Stimulated activated CD8-positive, alpha-beta memory T cell treated with anti-CD3 and anti-CD28 coated beads, Interleukin-12 subunit alpha, Interleukin-12 subunit beta, amount 100 ng/mL, for 1 hour (primary cell): ENCODE measurements around the gene CATSPER1.
"Not testable (repeated sequence)": the region's sequence is repeated elsewhere in the genome, so short reads cannot be mapped to it uniquely, and the experiment has no call there.

Experiments
- DNase-seq: peaks from one replicate; pipeline ENCODE4 v3.0.0-alpha.2; 2020; ENCODE audit warnings: low read depth

Gene CATSPER1

GRCh38 chr11:66020618-66021357, 5.5 kb downstream of the CATSPER1 start:
- peak; percentile 15 for DNase-seq

DNA sequence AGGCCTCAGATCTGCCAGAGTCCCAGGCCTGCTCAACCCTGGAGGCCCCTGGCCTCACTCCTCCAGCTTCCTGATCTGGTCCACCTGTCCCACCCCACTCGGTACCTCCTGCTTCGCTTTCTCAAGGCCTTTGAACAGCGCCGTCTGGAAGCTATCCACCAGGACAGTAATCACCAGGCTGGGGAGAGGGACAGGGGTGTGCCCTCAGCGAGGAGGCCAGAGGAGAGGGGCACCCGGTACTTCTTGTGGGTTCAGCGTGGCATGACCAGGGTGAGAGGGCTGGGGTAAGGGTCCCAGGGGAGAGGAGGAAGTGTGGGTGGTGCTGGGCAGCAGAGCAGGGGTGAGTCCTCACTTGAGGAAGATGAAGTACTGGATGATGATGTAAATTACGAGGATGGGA, 6.1 kb downstream of the CATSPER1 start:
- no peak for DNase-seq

- no peak for DNase-seq
These were observed 9.0 kb downstream of the CATSPER1 start for GRCh38 chr11:66017321-66017720.

DNA sequence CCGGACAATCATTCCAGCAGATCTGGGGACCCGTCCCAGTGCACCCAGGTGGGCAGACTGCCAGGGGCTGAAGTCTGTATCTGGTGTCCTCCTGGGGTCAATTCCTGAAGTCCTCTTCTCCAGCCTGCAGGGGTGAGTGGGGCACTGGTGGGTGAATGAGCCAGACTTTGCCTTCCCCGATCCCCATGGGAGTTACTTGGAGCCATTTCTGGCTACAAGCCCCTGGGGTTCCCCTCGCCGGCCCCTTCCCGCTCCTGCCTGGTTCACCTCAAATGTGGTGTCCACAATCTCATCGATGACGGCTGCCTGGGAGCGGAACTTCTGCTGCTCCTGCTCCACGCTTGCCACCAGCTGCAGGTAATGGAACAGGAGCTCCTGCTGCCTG, 9.5 kb downstream of the CATSPER1 start:
- DNase-seq = no peak

GRCh38 chr11:66015936-66016792, 10.1 kb downstream of the CATSPER1 start:
- DNase-seq = no peak

DNA sequence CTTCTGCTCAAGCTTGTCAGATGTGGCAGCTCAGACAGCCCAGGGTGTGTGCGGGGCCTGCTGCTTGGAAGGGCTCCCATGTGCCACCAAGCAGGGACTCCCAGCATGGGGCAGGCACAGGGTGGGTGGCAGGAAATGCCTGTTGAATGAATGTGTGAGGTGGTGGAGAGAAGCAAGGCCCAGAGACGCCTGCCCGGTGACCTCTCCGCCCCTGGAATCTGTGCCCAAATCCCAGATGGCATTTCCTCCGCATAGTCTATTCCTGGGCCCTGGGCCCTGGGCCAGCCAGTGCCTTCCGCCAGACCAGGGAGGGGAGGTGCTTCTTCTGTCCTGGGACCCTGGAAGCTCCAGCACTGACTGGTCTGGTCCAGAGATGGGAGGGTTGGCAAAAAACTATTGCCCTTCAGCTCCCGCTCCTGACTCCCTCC, 10.8 kb downstream of the CATSPER1 start:
- no peak for DNase-seq

GRCh38 chr11:66014804-66015453, 11.3 kb downstream of the CATSPER1 start:
- no peak for DNase-seq

- no peak for DNase-seq
These were observed 12.5 kb downstream of the CATSPER1 start for GRCh38 chr11:66013762-66014100.

DNA sequence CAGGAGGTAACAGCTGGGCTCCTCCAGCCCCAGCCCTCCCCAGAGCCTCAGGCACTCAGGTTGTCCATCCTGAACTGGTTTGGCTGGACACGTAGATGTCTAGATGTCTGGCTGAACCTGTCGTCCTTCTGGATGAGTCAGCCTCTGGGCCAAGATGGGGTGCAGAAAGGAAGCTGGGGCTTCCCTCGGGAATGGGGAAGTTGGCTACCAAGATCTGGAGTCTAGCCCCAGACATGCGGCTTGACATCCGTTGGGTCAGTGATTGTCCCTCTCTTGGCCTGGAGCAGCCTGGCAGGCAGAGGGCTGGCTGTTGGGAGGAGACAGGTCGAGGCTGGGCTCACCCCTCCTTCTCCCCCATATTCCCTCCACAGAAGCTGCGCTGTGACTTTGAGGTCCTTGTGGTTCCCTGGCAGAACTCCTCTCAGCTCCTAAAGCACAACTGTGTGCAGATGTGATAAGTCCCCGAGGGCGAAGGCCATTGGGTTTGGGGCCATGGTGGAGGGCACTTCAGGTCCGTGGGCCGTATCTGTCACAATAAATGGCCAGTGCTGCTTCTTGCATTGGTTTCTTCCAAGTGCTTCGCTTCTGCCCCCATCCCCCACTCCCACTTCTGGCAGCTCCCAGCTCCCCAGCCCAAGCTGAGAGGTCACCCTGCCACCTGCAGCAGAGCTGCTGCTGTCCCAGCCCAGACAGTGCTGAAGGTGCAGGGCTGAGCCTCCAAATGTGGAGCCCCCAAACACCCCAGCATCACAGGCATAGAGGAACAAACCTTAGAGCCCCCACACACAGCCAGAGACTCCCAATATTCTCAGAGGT, 13.1 kb downstream of the CATSPER1 start:
- no peak for DNase-seq

- no peak for DNase-seq
These were observed 13.8 kb downstream of the CATSPER1 start for GRCh38 chr11:66012371-66012945.

- no peak for DNase-seq
These were observed 14.4 kb downstream of the CATSPER1 start, which contains the start of gene CST6 for GRCh38 chr11:66011785-66012303. CST6 (plus strand) TSS chr11:66012008; CDS start chr11:66012045, 37 bp downstream.

DNA sequence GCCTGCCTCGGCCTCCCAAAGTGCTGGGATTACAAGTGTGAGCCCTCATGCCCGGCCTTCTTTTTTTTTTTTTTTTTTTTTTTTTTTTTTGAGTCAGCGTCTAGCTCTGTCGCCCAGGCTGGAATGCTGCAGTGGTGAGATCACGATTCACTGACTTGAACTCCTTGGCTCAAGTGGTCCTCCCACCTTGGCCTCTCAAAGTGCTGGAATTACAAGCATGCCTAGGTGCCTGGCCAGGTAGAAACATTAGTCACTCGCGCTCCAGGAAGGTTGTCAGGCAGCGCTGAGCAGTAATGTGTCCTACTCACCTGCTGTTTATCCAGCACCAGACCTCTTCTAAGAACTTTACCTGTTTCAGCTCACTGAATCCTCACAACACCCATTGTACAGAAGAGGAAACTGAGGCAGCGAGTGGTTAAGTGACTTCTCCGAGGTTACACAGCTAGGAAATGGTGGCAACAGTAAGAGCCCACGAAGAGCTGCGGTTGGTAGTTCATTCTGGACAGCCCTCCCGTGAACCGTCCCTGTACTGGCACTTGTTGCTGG, 15.0 kb downstream of the CATSPER1 start:
- DNase-seq = no peak

DNA sequence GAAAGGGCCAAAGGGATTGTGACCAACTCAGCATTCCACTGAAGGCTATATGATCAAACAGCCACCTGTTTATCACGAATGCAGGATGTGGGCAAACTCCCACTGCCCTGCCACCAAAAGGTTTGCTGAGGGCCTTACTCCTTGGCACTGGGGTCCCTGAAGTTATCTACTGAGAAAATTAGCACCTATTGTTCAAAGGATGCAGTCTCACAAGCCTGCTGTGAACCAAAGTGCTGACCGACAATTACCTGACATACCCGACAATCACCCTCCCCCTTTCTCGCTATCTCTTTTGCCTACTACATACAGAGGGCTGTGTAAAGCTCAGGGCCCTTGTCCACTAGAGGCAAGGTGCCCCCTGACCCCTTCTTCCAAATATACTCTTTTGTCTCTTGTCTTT, 16.2 kb downstream of the CATSPER1 start:
- not testable (repeated sequence) for DNase-seq

DNA sequence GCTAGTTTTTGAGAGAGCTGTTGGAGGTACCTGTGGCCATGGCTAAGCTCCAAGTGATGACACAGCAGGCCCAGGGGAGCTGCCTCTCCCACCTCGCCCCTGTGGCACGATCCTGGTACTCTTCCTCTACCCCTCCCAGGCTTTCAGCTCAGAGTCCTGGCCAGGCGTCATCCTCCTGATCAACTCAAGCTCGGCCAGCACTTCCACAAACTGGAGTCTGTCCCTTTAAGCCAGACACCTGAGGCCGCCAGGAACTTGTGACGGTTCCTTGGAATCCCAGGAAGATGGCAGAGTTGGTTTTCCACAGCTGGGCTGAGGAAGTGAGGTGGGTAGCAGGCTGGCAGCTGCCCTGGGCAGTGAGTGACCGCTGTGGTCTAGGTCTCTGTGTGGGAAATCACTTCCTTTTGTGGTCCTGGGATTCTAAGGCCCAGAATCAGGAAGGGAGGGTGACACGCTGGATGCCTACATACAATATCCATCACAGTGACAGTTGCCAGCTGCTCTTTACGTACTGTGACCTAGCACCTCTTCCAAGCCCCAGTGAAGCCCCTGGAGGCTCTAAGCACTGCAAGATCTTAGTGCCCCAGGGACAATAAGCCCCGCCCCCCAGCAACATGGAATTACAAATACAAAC, 17.7 kb downstream of the CATSPER1 start:
- no peak for DNase-seq

GRCh38 chr11:66008095-66008467, 18.2 kb downstream of the CATSPER1 start:
- no peak for DNase-seq

DNA sequence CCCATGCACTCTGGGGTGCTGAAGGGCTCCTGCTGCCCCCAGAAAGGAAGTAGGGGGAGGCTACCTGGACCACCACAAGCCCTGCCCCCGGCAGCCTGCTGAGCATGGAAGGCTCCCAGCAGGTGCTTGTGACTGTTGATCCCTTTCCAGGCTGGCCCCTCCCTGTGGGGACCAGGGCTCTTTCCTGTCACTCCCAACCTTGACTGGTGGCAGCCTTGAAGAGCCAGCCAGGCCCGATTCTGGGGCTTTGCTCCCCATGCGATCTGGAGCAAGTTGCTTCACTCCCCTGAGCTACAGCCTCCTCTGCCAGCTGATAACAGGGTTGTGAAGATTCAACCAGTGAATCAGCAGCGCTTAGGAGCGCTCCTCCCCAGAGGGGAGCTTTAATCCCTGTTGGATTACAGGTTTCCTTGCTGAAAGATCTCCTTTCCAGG, 19.1 kb downstream of the CATSPER1 start:
- no peak for DNase-seq

- no peak for DNase-seq
These were observed 19.4 kb downstream of the CATSPER1 start for GRCh38 chr11:66006891-66007176.

- DNase-seq = no peak
These were observed 20.0 kb downstream of the CATSPER1 start for GRCh38 chr11:66006134-66006890.

DNA sequence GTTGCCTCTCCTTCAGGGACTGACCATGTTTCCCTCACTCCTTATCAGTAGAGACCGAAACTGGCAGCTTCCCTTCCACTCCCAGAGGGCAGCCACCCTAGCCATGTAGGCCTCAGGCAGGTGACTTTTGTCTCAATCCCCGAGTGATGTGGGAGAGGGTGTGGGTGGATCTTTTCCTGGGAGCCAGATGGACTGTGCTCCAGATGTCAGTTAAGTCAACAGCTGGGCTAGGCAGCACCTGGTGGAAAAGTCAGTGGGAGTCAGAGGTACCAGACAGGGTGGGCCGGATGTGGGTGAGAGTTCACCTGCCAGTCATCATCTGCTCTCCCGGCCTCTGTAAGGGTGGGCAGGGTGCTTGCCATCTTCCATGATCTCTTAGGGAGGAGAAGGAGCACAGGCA, 22.1 kb downstream of the CATSPER1 start:
- DNase-seq = no peak

- DNase-seq = no peak
These were observed 23.0 kb downstream of the CATSPER1 start for GRCh38 chr11:66003291-66003690.
